NCI-H1694 (cell line): ENCODE measurements around the gene BRPF1.
"Not testable (repeated sequence)": the region's sequence is repeated elsewhere in the genome, so short reads cannot be mapped to it uniquely, and the experiment has no call there.

Experiments
- DNase-seq: peaks from one replicate; lab custom pipeline; 2025; lab: John Stamatoyannopoulos, UW

Gene BRPF1

GRCh38 chr3:9769012-9769411 is 37.5 kb downstream of the BRPF1 start:
- no peak for DNase-seq

DNA sequence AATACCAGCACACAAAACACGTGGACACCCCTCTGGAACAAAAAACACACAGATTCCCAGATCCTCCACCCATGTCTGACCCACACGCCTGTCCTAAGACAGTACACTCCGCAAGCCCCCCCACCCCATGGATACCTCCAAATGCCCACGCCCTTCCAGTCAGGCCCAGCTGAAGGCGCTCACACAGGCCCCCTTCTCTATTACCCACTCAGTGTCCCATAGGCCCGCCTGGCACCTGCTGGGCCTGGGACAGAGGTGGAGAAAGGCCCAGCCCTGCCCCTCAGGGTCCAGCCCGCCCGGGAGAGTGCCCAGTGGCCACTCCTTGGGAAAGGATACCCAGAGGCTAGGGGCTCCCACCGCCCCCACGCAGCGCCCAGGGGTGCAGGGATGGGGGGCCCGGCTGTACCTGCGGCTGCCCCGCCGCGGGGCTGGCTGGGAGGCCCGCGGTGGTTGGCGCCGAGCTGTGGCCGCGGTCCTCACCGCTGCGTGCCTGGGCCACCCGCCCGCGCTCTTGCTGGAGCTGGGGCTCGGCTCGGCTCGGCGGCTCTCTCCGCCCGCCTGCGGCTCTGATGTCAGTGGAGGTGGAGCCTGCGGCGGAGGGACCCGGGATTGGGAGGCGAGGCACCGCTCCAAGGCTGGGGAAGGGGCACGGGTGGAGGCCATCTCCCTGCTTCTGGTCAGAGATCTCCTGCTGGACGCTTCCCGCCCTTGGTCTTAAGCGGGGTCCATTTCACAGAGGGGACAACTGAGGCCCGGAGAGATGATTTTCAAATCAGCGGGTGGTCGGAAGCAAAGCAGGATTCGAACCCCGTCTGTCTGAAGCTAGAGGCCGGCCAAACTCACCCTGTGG is 38.1 kb downstream of the BRPF1 start, which contains the start of gene CAMK1:
Gene CAMK1, minus strand, starts transcription at position 522 of the 850 bp plus-strand sequence. CDS start 2,198 bp downstream, outside the sequence.
- DNase-seq: peak; percentile 10

GRCh38 chr3:9770276-9770812 is 38.8 kb downstream of the BRPF1 start:
- no peak for DNase-seq

DNA sequence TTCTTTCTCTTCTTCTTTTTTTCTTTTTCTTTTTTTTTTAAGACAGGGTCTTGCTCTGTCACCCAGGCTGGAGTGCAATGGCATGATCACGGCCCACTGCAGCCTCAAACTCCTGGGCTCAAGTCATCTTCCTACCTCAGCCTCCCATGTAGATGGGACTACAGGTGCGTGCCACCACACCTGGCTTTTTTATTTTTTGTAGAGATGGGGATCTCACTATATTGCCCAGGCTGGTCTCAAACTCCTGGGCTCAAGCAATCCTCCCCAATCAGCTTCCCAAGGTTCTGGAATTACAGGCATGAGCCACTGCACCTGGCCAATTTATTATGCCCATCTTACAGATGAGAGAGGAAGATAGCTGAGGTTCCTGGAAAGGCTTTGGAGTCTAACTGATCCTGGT is 39.5 kb downstream of the BRPF1 start:
- not testable (repeated sequence) for DNase-seq

GRCh38 chr3:9776896-9777693 is 45.6 kb downstream of the BRPF1 start:
- DNase-seq: no peak

DNA sequence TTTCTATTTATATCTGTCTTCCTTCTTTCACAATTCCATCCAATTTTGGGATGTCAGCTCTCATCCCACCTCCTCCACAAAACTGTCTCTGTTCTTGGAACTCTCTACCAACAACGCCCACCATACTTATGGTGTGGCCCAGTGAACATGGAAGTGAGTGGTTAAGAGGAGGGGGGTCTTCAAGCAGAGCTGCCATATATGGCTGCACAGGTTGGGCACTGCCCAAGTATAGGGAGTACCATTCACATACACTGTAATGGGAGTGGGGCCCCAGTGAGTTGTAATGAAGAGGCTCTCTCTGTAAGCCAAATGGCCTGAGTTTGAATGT is 46.1 kb downstream of the BRPF1 start:
- DNase-seq: no peak

DNA sequence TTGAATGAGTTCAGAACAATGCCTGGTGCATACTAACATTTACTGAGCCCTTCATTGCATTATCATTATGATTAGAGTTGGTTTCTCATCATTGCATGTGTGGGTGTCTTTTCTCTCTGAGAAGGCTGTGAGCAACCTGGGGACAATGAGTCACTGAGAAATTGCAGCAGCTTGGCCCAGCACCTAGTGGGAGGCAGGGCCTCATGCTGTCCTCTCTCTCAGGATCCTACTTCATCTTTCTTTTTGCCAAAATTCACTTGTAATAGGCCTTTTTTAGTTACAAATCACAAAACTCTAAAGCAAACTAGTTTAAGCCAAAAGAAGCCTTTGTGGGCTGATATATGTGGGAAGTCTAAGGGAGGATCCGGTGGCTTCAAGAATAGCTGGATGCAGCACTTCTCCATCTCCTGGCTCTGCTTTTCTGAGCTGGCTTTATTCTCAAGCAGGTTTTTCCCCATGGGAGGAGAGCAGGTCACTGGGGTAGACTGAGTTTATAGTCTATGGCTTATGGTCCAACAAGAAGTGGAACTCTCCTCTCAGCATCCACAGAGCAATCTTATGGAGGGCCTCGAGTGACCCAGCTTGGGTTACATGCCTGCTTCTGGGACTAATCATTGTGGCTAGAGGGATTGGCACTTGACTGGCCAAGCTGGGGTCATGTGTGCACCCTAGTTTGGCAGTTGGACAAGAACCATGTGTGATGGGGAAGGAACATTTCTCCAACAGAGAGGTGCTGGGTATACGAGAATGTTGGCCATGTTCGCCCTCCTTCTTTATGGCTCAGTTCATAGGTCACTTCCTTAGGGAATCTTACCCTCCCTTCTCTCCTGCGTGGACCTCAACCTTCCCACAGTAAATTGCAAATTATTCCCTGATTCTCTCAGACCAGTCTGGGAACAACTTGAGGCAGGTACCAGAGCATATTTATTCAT is 46.9 kb downstream of the BRPF1 start:
- no peak for DNase-seq

DNA sequence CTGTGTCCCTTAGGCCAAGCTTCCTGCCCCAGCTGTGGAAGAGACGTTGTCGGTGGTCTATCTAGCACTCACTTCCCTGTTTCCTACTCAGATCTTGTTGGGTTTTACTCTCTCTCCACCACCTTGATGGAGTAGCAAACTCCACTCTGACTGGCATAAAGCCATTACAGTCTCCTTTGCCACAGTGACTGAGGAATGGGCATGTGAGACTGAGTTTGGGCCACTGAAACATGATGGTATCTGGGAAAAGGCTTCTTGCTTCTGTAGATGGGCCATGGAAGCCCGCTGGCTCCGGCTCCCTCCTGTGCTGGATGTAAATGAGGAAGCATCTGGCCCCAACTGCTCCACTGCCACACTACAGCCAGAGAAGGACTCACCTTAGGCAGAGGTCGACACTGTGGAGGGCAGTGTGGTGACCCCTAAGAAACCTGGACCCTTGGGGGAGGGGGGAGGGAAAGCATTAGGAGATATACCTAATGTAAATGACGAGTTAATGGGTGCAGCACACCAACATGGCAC is 47.6 kb downstream of the BRPF1 start:
- DNase-seq: no peak

DNA sequence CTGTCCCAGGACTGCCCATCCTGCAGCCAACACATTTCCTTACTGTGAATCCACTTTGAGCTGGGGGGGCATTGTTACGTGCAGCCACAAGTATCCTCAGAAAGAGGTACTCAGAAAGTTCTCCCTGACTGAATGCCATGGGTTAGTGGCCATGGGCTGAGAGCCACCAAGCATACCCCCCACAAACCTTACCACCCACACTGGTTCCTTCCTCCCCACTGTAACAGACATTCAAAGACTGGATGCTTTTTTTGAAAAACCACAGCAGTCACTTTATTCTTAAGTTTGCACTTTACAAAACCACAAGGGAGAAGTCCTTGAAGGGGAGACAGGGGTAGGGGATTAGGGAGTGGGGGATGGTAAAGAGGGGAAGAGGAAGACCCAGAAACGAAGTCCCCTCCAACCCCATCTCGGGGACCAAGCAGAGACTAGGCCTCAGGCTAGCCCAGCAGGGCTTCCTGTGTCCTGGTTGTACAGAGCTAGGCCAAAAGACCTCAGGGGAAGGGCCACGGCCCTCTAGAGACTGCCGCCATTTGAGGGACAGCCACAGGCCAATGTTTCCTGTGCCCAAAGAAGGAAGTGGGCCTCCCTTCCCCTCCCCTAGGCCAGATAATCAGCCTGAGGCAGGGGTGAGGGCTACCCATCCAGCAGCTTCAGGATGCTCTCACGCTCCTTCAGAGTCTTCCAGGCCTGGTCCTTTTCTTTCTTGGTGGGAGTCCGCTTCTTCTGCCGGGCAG is 48.4 kb downstream of the BRPF1 start:
- no peak for DNase-seq

DNA sequence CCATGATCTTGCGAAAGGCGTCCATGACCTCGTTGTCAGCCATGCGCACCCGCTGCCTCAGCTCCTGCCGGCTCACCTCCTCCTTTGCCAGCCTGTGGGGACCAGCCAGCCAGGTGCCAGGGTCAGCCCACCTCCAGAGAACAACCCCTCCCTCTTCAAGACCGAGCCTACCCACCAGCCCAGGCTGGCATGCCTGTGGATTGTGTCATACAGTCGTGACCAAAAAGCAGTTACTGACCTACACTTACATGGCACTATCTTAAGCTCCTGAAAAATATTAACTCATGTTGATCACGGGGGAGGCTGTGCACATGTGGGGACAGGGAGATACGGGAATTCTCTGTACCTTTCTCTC is 48.9 kb downstream of the BRPF1 start:
- DNase-seq: no peak

DNA sequence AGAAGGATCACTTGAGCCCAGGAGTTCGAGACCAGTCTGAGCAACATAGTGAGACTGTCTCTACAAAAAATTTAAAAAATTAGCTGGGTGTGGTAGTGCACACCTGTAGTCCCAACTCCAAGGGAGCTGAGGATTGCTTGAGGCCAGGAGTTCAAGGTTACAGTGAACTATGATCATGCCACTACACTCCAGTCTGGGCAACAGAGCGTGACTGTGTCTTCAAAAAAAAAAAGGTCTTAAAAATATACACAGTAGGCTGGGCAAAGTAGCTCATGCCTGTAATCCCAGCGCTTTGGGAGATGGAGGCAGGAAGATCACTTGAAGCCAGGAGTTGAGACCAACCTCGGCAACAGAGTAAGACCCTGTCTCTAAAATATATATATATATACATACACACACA is 49.4 kb downstream of the BRPF1 start:
- no peak for DNase-seq

GRCh38 chr3:9781551-9781950 is 50.0 kb downstream of the BRPF1 start:
- DNase-seq: no peak

DNA sequence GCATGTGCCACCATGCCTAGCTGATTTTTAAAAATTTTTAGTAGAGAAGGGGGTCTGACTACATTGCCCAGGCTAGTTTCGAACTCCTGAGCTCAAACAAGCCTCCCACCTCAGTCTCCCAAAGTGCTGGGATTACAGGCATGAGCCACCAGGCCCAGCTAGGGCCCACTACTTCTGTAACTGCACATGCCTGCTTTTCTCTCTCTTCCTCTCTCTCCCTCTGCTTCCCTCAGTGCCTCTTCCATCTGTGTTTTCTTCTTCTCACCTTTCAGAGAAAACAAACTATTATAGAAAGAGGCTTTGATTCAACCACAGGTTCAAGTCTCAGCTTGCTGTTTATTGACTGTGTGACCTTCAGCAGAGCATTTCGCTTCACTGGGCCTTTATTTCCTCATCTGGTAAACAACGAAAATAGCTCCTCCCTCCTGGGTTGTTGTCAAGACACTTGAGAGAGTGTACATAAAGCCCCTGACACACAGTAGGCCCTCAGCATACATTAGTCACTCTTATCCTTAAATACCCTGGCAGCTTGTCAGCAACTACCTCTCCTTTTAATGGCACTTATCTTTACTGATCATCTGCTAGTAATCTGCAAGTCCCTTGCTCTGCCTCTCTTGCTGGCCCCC is 50.6 kb downstream of the BRPF1 start:
- no peak for DNase-seq

DNA sequence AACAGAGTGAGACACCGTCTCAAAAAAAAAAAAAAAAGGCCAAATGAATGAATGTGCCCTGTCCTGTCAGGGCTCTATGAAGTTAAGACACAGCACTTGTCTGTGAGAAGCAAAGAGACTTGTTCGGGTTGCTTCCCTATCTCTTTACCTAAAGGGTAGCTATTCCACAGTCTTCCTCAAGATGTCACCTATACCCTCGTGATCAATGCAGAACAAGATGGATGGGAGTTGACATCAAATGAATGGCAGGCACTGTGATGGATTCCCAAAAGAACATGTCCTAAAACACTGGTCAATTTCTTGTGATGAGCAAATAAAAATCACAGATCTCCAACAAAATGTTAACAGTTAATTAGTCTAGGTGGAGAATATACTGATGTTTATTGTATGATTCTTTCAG is 51.2 kb downstream of the BRPF1 start:
- DNase-seq: no peak

DNA sequence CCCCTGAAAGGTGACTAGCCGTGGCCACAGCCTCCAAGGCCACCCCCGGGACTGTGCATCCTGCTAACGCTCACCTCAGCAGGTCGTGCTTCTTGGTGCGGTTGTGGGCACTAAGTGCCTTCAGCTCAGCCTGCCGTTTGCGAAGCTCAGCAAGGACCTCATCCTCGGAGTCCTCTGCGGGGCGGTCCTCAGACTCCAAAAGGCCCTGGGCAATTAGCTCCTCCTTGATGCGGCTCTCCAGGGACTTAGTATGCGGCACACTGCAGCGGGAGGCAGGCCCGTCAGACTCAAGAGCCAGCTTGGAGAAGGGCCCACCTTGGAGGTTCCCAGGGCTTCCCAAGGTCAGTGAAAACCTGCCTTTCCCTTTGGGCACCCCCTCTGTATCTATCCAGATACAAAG is 52.4 kb downstream of the BRPF1 start:
- DNase-seq: no peak

DNA sequence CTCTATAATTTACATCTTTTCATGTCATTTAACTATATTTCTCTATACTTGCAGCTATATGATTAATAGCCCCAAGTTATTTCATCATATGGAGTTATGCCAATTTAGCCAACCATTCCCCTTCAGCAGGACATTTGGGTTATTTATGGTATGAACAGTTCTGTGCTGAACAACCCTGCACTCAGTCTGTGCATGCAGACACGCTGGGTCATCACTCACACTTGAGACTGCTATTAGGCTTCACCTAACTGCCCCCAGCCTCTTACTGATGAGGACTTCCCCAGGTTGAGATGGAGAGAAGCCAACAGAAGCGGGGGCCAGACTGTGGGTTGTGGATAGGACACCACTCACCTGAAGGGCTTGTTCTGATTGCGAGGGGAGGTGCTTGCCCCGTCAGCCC is 53.4 kb downstream of the BRPF1 start:
- DNase-seq: no peak

DNA sequence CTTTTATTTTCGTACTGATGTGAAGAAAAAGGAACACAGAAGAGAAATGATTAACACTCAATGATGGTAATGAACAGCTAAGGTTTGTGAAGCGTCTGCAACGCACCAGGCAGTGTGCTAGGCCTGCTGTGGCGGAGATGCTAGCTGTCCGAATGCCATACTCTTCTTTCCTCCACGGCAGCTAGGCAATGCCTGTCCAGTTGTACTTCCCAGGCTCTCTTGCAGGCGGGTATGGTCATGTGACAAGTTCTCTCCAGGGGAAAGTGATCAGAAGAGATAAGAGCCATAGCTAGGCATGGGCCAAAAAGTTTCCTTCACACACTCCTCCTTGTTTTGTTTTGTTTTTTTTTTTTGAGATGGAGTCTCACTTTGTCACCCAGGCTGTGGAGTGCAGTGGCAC is 54.1 kb downstream of the BRPF1 start:
- DNase-seq: no peak

- no peak for DNase-seq
These were observed 54.7 kb downstream of the BRPF1 start for GRCh38 chr3:9786209-9786739.

GRCh38 chr3:9786825-9787669 is 55.5 kb downstream of the BRPF1 start:
- no peak for DNase-seq
